Measurements from ENCODE around the gene CMTR1. TPM values are rescaled to one million over a fixed set of nuclear protein-coding genes. Genes with fewer than 3 reads are reported as not detected.

CMTR1 gene
- total and polyA plus RNA-seq, 10 of the 15 experiments (the other 5 are each of a cell fraction or from before 2014, with no cell fraction given): 2.7 to 67.0 (median 46.2) TPM

DNA sequence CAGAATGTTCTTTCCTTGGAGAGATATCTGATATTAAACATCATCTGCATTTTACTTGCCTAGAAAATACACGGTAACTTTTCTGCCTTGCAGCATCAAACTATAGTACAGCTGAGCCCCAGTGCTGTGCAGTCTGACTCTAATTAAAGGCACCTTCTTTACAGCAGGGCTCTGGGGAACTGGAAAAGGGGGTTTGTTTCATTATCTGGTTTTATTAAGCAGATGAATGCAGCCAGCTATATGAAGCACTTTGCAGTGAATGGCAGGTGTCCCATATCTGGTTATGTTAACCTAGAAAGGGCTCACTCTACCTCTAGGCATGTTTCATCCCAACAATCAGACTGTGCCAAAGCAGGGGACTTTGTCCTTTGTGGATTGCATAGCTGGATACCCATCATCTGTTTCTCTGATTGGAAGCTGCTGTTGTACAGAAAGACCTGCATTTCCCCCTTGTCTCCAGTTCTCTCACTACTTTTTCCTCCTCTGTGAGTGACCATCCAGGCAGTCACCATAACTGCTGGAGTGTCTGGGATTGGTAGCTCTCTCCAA, 39.6 kb upstream of the CMTR1 start (continued):
- TF ChIP-seq, protein P1, sequence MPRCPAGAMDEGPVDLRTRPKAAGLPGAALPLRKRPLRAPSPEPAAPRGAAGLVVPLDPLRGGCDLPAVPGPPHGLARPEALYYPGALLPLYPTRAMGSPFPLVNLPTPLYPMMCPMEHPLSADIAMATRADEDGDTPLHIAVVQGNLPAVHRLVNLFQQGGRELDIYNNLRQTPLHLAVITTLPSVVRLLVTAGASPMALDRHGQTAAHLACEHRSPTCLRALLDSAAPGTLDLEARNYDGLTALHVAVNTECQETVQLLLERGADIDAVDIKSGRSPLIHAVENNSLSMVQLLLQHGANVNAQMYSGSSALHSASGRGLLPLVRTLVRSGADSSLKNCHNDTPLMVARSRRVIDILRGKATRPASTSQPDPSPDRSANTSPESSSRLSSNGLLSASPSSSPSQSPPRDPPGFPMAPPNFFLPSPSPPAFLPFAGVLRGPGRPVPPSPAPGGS (IDR thresholded peaks at IDR 0.05; ENCODE audit: borderline replicate concordance, insufficient read depth, low read depth, low read length, poor library complexity, severe bottlenecking): no peak
- TF ChIP-seq DPF2 (IDR thresholded peaks at IDR 0.05) (no peak), EZH2 (IDR thresholded peaks at IDR 0.05; ENCODE audit: borderline replicate concordance, control insufficient read depth, low read depth, low read length) (no peak), MXI1 (IDR thresholded peaks at IDR 0.05; ENCODE audit: low read depth, low read length) (no peak)

DNA sequence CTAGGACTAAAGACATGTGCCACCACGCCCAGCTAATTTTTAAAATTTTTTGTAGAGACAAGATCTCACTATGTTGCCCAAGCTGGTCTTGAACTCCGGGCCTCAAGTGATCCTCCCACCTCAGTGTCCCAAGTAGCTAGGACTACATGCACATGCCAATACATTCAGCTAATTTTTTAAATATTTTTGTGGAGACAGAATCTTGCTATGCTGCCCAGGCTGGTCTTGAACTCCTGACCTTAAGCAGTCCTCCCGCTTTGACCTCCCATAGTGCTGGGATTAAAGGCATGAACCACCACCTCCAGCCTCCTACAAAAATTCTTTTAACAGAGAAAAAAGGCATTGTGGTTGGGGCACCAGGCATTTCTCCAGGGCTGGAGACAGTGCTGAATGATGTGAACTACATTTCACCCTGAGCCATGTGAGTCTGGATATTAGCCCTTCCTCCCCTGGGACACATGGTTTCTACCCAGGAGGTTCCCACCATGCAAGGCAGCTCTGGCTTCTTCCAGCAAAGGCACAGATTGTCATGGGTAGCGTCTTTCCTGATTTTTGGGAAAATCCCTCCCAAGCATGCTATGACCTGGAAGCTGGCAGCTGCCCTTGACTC, 36.3 kb upstream of the CMTR1 start:
- ChIA-PET POLR2A (interaction anchor here (0.6 to 1.5 kb wide), 2 partner anchors 13 to 207 kb away, joined by 3 to 5 read pairs; no protein-coding TSS in a partner anchor), RAD21 (ENCODE audit: unreplicated experiment) (interaction anchor here (1.1 kb wide), 1 partner anchor 37 kb away, joined by 4 read pairs; no protein-coding TSS in a partner anchor), CTCF (no interaction called here), SMC1A (ENCODE audit: uncharacterized antibody, unreplicated experiment) (interaction anchor here (1.3 kb wide), 1 partner anchor 32 kb away, joined by 3 read pairs; no protein-coding TSS in a partner anchor)
- no peak overlapping the region for H3K9ac ChIP-seq (ENCODE audit: control insufficient read depth, insufficient read depth, low read length)
- no peaks in the 10 kb centered on the region for H3K4me1 ChIP-seq (ENCODE audit: control insufficient read depth, insufficient read depth, low read length)
- in situ Hi-C loops (cut with MboI): no loop called here
- H3K36me3 ChIP-seq (ENCODE audit: control insufficient read depth in 2 of 2, insufficient read depth in 2 of 2, low read length in 1 of 2): peaks cover 0 to 3% of the 10 kb centered on the region in 2 experiments; a peak in 1 of 4 replicates
- no peak for ATAC-seq
- no peak for FAIRE-seq
- intact Hi-C loops (cut with micrococcal nuclease; ENCODE audit: unreplicated experiment): no loop called here
- no peak overlapping the region for H3K27ac ChIP-seq (ENCODE audit: control insufficient read depth, insufficient read depth)
- BruUV-seq (replicated peaks): no TSS peak
- TF ChIP-seq FOXM1 (IDR thresholded peaks at IDR 0.05; ENCODE audit: low read depth, low read length) (no peak), MXI1 (IDR thresholded peaks at IDR 0.05; ENCODE audit: low read depth, low read length) (no peak), CHD4 (IDR thresholded peaks at IDR 0.05) (no peak), ASH2L (IDR thresholded peaks at IDR 0.05; ENCODE audit: borderline replicate concordance, low read depth) (no peak), MEF2B (IDR thresholded peaks at IDR 0.05; ENCODE audit: partially characterized antibody, poor library complexity, severe bottlenecking) (peak; percentile 72), IRF4 (IDR thresholded peaks at IDR 0.05; ENCODE audit: low read depth, low read length) (no peak), SIN3A (IDR thresholded peaks at IDR 0.05; ENCODE audit: low read depth, low read length) (no peak), NFYA (IDR thresholded peaks at IDR 0.05; ENCODE audit: borderline replicate concordance, low read depth, low read length) (no peak)
- H3K4me3 ChIP-seq: no peak overlapping the region
- H3K9me3 ChIP-seq (replicated peaks; ENCODE audit: control insufficient read depth, insufficient read depth, low read length): no peaks in the 10 kb centered on the region
- no peaks in the 10 kb centered on the region for H3K27me3 ChIP-seq (replicated peaks in 1 of 2; ENCODE audit: control insufficient read depth in 2 of 2, insufficient read depth in 2 of 2, low read length in 1 of 2)
- H3K79me2 ChIP-seq (ENCODE audit: control insufficient read depth, insufficient read depth, low read length): no peaks in the 10 kb centered on the region
- no peak overlapping the region for H3K4me2 ChIP-seq (ENCODE audit: control insufficient read depth, insufficient read depth)
- H2AFZ ChIP-seq (ENCODE audit: control insufficient read depth, low read depth, low read length): no peak overlapping the region
- WGBS (ENCODE audit: insufficient coverage, insufficient replicate concordance, low lambda C conversion rate, missing lambda C conversion rate): 91% methylated on average over 4 of the region's 4 CpGs
- H4K20me1 ChIP-seq (ENCODE audit: control insufficient read depth, insufficient read depth): no peaks in the 10 kb centered on the region
- no peak for DNase-seq (ENCODE audit: low read depth, low spot score)

Data from GM12878 (cell line).